ENCODE results near the gene SNRPD1. TPM values are rescaled to one million over a fixed set of nuclear protein-coding genes. Genes with fewer than 3 reads are reported as not detected.
A peak's percentile ranks its signal among the peaks of the same experiment; 100 is the strongest.
"Not testable (repeated sequence)": the region's sequence is repeated elsewhere in the genome, so short reads cannot be mapped to it uniquely, and the experiment has no call there.

SNRPD1 gene
- total RNA-seq, 4 donors from 2014 or later, result 4.4 to 19.5 (median 12.1) TPM

DNA sequence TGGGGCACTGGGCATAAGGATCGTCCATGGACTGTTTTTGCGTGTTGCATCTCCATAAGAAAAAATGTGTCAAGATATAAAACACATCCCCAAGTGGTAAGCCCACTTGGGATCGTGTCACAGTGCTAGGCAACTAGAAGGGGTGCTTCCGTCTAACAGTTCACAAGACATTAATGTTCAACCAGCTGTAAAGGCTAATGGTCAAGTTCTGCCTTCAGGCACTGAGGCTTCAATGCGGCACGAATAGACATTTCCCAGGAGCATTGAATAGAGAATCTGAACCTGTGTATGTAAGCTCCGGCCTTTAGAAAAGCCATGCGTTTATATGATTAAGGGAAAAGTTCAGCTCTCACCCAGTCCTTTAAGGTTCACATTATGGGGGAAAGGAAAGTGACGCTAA lies 50.5 kb downstream of the SNRPD1 start:
- Histone ChIP-seq H3K9me3 (no peaks in the 10 kb centered on the region), H3K27ac (no peak overlapping the region), H3K4me1 (no peaks in the 10 kb centered on the region), H3K36me3 (peaks cover 0 to 31% (median 0%) of the 10 kb centered on the region in 3 donors), H3K27me3 (no peaks in the 10 kb centered on the region), H3K4me3 (no peak overlapping the region)
- DNase-seq, result no peak
- no peak for TF ChIP-seq POLR2A (IDR thresholded peaks at IDR 0.05)
- TF ChIP-seq, protein P1, sequence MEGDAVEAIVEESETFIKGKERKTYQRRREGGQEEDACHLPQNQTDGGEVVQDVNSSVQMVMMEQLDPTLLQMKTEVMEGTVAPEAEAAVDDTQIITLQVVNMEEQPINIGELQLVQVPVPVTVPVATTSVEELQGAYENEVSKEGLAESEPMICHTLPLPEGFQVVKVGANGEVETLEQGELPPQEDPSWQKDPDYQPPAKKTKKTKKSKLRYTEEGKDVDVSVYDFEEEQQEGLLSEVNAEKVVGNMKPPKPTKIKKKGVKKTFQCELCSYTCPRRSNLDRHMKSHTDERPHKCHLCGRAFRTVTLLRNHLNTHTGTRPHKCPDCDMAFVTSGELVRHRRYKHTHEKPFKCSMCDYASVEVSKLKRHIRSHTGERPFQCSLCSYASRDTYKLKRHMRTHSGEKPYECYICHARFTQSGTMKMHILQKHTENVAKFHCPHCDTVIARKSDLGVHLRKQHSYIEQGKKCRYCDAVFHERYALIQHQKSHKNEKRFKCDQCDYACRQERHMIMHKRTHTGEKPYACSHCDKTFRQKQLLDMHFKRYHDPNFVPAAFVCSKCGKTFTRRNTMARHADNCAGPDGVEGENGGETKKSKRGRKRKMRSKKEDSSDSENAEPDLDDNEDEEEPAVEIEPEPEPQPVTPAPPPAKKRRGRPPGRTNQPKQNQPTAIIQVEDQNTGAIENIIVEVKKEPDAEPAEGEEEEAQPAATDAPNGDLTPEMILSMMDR (IDR thresholded peaks at IDR 0.05), result no peak
- WGBS, 2 donors, result 91 to 93% methylated on average over 6 to 9 of the region's 9 CpGs
- intact Hi-C loops (cut with DNase I), result no loop called here

DNA sequence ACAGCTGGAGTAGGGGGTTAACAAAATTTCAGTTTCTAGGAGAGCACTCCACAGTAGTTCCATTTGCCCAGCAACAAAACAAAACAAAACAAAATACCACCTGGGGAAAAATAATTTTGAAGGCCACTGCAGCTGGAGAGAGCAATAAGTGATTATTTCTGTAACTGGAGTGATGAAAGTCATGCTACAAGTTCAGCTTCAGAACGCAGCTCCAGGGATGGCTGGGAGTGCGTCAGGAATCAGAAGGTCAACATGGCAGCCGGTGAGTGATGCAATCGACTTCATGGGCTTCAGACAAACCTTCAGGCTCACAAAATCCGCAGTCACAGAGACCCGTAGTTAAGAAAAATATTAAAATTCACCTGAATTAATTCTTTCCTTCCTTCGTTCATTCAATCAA lies 51.5 kb downstream of the SNRPD1 start:
- no peak for DNase-seq
- Histone ChIP-seq H3K27ac (no peak overlapping the region), H3K27me3 (no peaks in the 10 kb centered on the region), H3K4me3 (no peak overlapping the region), H3K4me1 (peaks cover 0 to 4% (median 0%) of the 10 kb centered on the region in 3 donors), H3K9me3 (no peaks in the 10 kb centered on the region), H3K36me3 (peaks cover 0 to 24% (median 0%) of the 10 kb centered on the region in 3 donors)
- TF ChIP-seq POLR2A (IDR thresholded peaks at IDR 0.05), result no peak
- TF ChIP-seq, protein P1 (IDR thresholded peaks at IDR 0.05), result no peak
- intact Hi-C loops (cut with DNase I), result no loop called here
- WGBS, 2 donors, result 86 to 87% methylated on average over 7 of the region's 7 CpGs

DNA sequence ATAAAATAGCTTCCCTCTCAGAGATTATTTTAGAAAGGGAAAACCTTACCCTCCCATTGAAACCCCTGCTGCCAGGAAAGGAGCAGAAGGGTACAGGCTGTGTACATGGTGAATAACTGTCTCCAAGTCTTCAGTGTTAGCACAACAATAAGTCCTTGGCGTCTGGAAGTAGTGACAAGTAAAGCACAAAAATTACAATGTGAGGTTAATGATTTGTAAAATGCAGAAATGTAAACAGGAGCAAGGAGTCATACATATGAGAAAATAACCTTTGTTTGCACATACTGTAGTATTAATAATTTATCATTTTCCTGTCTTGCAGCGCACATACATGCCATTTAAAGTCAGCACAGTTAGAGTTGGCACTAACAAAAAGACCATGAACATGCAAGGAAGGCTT lies 52.0 kb downstream of the SNRPD1 start:
- Histone ChIP-seq H3K9me3 (no peaks in the 10 kb centered on the region), H3K27ac (no peak overlapping the region), H3K4me3 (no peak overlapping the region), H3K36me3 (peaks cover 0 to 21% (median 0%) of the 10 kb centered on the region in 3 donors), H3K4me1 (peaks cover 0 to 9% (median 0%) of the 10 kb centered on the region in 3 donors), H3K27me3 (no peaks in the 10 kb centered on the region)
- TF ChIP-seq, protein P1 (IDR thresholded peaks at IDR 0.05), result no peak
- no peak for TF ChIP-seq POLR2A (IDR thresholded peaks at IDR 0.05)
- 82 to 86% methylated on average over 2 of the region's 2 CpGs for WGBS, 2 donors
- intact Hi-C loops (cut with DNase I), result no loop called here
- DNase-seq, result no peak

DNA sequence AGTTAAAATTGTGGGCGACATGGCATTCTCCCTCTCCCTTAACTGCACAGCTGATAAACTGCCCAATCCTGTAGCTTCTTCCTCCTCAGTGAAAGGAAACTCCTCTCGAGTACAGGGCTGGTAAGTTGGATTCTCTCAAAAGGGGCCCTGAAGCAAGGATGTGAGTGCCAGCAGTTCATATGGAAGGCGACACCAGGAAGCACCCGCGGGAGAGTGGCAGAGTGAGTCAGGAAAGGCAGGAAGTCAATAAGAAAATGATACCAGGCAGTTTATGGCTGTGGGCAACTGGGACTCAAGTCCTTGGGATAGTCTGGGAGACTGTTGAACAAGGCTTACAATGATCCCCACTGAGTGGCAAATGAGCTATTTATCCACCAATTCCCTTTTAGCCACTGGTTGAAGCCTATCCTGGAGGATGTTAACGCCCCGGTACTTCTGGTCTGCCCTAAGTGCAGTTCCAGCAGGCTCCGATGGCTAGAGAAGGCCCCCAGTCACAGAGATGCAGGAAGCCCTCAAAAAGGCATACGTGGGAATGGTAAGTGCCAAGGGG lies 57.7 kb downstream of the SNRPD1 start:
- H3K4me3 ChIP-seq, result no peak overlapping the region
- H3K9me3 ChIP-seq, result no peaks in the 10 kb centered on the region
- H3K27ac ChIP-seq, result peak overlapping the region in 3 of 4 donors; percentile 39 to 55 (median 48)
- H3K27me3 ChIP-seq, result no peaks in the 10 kb centered on the region
- no peak for TF ChIP-seq POLR2A (IDR thresholded peaks at IDR 0.05)
- TF ChIP-seq, protein P1 (IDR thresholded peaks at IDR 0.05), result no peak
- intact Hi-C loops (cut with DNase I), result no loop called here
- no peaks in the 10 kb centered on the region for H3K36me3 ChIP-seq
- 74 to 79% methylated on average over 8 to 9 of the region's 9 CpGs for WGBS, 2 donors
- H3K4me1 ChIP-seq, result peaks cover 0 to 25% (median 0%) of the 10 kb centered on the region in 3 donors
- DNase-seq, result no peak

DNA sequence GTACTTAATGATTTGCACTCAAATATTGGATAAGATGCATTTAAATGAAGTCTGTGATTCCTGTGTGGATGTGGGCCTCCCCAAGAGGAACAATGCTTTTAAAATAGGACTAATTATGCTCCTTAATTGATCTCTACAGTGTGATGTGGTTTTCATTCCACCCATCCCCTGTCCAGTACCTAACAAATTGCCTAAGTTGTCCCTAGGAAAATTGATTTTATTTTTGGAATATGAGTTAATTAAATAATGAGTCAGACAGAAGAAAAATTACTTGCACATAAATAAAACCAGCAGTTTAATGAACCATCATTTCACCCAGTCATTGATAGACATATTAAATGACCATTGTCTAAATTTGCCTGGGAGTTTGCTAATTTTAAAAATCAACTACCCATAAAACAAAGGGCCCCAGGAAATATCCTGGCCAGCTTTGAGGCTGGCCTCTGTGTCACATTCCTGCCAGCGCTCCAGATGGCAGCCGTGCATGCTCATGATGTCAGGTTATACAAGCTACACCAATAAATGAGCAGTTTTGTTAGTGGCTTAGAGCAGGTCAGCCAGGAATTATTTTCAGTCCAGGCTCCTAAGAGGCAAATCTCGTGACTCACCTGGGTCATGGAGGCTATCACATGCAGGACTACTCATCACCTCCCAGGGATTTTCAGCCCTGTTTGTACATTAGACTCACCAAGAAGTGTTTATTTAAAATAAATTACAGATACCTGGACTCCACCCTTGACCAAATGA lies 60.6 kb downstream of the SNRPD1 start:
- peak overlapping the region in 3 of 4 donors; percentile 16 to 65 (median 58) for H3K27ac ChIP-seq
- TF ChIP-seq, protein P1 (IDR thresholded peaks at IDR 0.05), result no peak
- TF ChIP-seq POLR2A (IDR thresholded peaks at IDR 0.05), result no peak

DNA sequence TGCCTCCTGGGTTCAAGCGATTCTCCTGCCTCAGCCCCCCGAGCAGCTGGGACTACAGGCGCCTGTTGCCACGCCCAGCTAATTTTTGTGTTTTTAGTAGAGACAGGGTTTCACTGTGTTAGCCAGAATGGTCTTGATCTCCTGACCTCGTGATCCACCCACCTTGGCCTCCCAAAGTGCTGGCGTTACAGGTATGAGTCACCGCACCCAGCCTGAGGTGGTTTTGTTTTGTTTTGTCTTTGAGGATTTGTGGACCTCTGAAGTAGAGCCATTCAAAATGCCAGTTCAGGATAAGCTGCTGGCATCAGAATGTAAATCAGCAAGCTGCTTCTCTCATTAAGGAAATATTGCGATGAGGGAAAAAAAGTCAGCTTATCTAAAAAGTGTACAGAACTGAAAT lies 63.2 kb downstream of the SNRPD1 start:
- WGBS, 2 donors, result 30 to 56% methylated on average over 4 to 8 of the region's 8 CpGs
- DNase-seq; intact Hi-C loops (cut with DNase I): not testable (repeated sequence)

More for the DNA sequence above, 60.6 kb downstream of the SNRPD1 start:
- intact Hi-C loops (cut with DNase I), result no loop called here
- no peak for DNase-seq
- Histone ChIP-seq H3K9me3 (no peaks in the 10 kb centered on the region), H3K4me3 (no peak overlapping the region), H3K4me1 (peaks cover 0 to 49% (median 3%) of the 10 kb centered on the region in 3 donors), H3K27me3 (no peaks in the 10 kb centered on the region), H3K36me3 (no peaks in the 10 kb centered on the region)
- 40 to 61% methylated on average over 3 of the region's 3 CpGs for WGBS, 2 donors

More for the DNA sequence above, 63.2 kb downstream of the SNRPD1 start:
- Histone ChIP-seq H3K27ac (peak overlapping the region in 2 of 4 donors; percentile 50 to 53), H3K4me1 (peaks cover 0 to 34% (median 6%) of the 10 kb centered on the region in 3 donors)
- not testable (repeated sequence) for H3K4me3 ChIP-seq, H3K36me3 ChIP-seq, H3K27me3 ChIP-seq, H3K9me3 ChIP-seq

Measured in esophagus squamous epithelium (tissue), 5 donors.